CD8-positive, alpha-beta memory T cell (primary cell): ENCODE data around the gene FBXO10. TPM values are rescaled to one million over a fixed set of nuclear protein-coding genes. Genes with fewer than 3 reads are reported as not detected.
A peak's percentile ranks its signal among the peaks of the same experiment; 100 is the strongest.

Source experiments
- CTCF ChIA-PET: fragments of 350-600 bp; sonication (Branson Sonifier 250); formaldehyde crosslinking; loops from one replicate; lab custom pipeline; 2021; ENCODE audit warnings: antibody characterized with exemption; lab: Charles Lee
- POLR2A ChIA-PET: fragments of 350-600 bp; sonication (Branson Sonifier 250); formaldehyde crosslinking; loops from one replicate; lab custom pipeline; 2021; ENCODE audit warnings: antibody characterized with exemption; lab: Charles Lee
- DNase-seq, 5 donors: peaks; one replicate each; pipeline versions ENCODE4 v3.0.0 to v3.0.0-alpha.2; 2020 to 2022; ENCODE audit warnings: mixed read lengths in 1 of 5
- H3K27ac ChIP-seq: one replicate; pipeline ENCODE4 v1.7.0; 2013; ENCODE audit warnings: low read depth, mild to moderate bottlenecking, low read length, moderate library complexity
- H3K27me3 ChIP-seq: 2 replicates; pipeline ENCODE4 v1.7.0; 2013; ENCODE audit warnings: low read length, mild to moderate bottlenecking; ENCODE audit not compliant: insufficient read depth, poor library complexity, severe bottlenecking
- H3K36me3 ChIP-seq: 2 replicates; pipeline ENCODE4 v1.7.0; 2013; ENCODE audit warnings: mild to moderate bottlenecking, low read length, moderate library complexity; ENCODE audit not compliant: insufficient read depth
- H3K4me1 ChIP-seq: 2 replicates; pipeline ENCODE4 v1.7.0; 2013; ENCODE audit warnings: mild to moderate bottlenecking, low read length, moderate library complexity; ENCODE audit not compliant: insufficient read depth
- H3K4me3 ChIP-seq: 2 replicates; pipeline ENCODE4 v1.7.0; 2013; ENCODE audit warnings: mild to moderate bottlenecking, low read length
- H3K9me3 ChIP-seq: 2 replicates; pipeline ENCODE4 v1.7.0; 2013; ENCODE audit warnings: mild to moderate bottlenecking, low read length
- H3K27ac Mint-ChIP-seq, 8 donors: one replicate each; pipeline ENCODE4 v1.8.0; 2020 to 2021; ENCODE audit warnings: mixed read lengths in 8 of 8, mild to moderate bottlenecking in 6 of 8, inconsistent platforms in 3 of 8, moderate library complexity in 3 of 8
- H3K27me3 Mint-ChIP-seq, 2 donors: one replicate each; pipeline ENCODE4 v1.8.0; 2020 to 2021; ENCODE audit warnings: mixed read lengths in 2 of 2, mild to moderate bottlenecking in 1 of 2, moderate library complexity in 1 of 2
- H3K36me3 Mint-ChIP-seq, 3 donors: one replicate each; pipeline ENCODE4 v1.8.0; 2020 to 2021; ENCODE audit warnings: mixed read lengths in 3 of 3, inconsistent platforms in 1 of 3, mild to moderate bottlenecking in 1 of 3
- H3K4me1 Mint-ChIP-seq, 3 donors: one replicate each; pipeline ENCODE4 v1.8.0; 2020 to 2021; ENCODE audit warnings: mixed read lengths in 3 of 3, inconsistent platforms in 1 of 3, mild to moderate bottlenecking in 1 of 3
- H3K4me3 Mint-ChIP-seq, 7 donors: one replicate each; pipeline ENCODE4 v1.8.0; 2020 to 2021; ENCODE audit warnings: mixed read lengths in 7 of 7, mild to moderate bottlenecking in 6 of 7, moderate library complexity in 4 of 7, inconsistent platforms in 2 of 7
- H3K9me3 Mint-ChIP-seq, 5 donors: one replicate each; pipeline ENCODE4 v1.8.0; 2020 to 2022; ENCODE audit warnings: mixed read lengths in 5 of 5, mild to moderate bottlenecking in 3 of 5, moderate library complexity in 2 of 5, inconsistent platforms in 1 of 5
- polyA plus RNA-seq: library from polyadenylated mRNA; unstranded; fragments of 300-500 nt; fragmentation: Illumina TruSeq; gene quantifications from one replicate; pipeline ENCODE4 v1.2.3, GENCODE V29; 2021
- total RNA-seq, 2 experiments: library from RNA; stranded (reverse); gene quantifications; one replicate each; pipeline ENCODE4 v1.2.3, GENCODE V29; 2021

FBXO10 gene
- total and polyA plus RNA-seq, 3 experiments from 2014 or later: 0.82 to 2.8 (median 2.3) TPM

DNA sequence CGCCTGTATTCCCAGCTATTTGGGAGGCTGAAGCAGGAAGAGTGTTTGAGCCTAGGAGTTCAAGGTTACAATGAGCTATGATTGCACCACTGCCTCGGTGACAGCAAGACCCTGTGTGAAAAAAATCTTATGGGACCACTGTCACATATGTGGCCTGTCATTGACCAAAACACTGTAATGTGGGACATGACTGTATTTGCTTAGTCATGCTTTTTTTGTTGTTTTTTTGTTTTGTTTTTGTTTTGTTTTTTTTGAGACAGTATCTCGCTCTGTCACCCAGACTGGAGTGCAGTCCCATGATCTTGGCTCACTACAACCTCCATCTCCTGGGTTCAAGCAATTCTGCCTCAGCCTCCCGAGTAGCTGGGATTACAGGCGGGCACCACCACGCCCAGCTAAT is 76.9 kb downstream of the FBXO10 start:
- H3K9me3 ChIP-seq: no peaks in the 10 kb centered on the region
- Mint-ChIP-seq H3K36me3 (peaks cover 36 to 89% (median 38%) of the 10 kb centered on the region in 3 donors), H3K27me3 (no peaks in the 10 kb centered on the region), H3K9me3 (no peaks in the 10 kb centered on the region), H3K4me3 (peak overlapping the region in 1 of 7 donors; percentile 66), H3K4me1 (peaks cover 15 to 23% (median 15%) of the 10 kb centered on the region in 3 donors), H3K27ac (peak overlapping the region in 4 of 8 donors; percentile 45 to 71 (median 54))
- no peak overlapping the region for H3K4me3 ChIP-seq
- H3K4me1 ChIP-seq: no peaks in the 10 kb centered on the region
- H3K27ac ChIP-seq: no peak overlapping the region
- peaks cover 44% of the 10 kb centered on the region for H3K36me3 ChIP-seq
- ChIA-PET CTCF (no interaction called here), POLR2A (interaction anchor here (0.6 kb wide), 1 partner anchor 84 kb away, joined by 3 read pairs; no protein-coding TSS in a partner anchor)
- DNase-seq: no peak
- H3K27me3 ChIP-seq: no peaks in the 10 kb centered on the region

DNA sequence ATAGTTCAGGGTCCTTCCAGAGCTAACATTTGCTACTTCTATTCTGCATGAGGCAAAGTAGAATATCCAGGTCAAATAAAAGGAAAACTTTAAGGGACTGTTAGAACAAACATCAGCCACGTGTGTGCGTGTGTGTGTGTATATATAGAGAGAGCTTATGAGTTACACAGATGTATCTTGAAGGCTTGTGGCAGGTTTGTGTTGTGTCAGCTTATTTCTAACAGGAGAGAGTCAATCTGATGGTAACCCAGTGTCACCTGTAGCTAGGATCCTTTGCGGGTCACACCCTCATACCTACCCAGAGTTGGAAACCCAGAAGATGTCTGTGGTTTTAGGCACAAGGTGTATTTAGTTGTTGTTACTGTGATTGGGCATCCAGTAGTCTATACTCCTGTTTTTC is 77.7 kb downstream of the FBXO10 start:
- no peak overlapping the region for H3K4me3 ChIP-seq
- no peak for DNase-seq
- H3K4me1 Mint-ChIP-seq: peaks cover 7 to 16% (median 8%) of the 10 kb centered on the region in 3 donors
- POLR2A ChIA-PET: no interaction called here
- H3K9me3 Mint-ChIP-seq: no peaks in the 10 kb centered on the region
- H3K27ac Mint-ChIP-seq: peak overlapping the region in 2 of 8 donors; percentile 11 to 71
- no peaks in the 10 kb centered on the region for H3K27me3 ChIP-seq
- H3K9me3 ChIP-seq: no peaks in the 10 kb centered on the region
- H3K27ac ChIP-seq: no peak overlapping the region
- CTCF ChIA-PET: no interaction called here
- no peak overlapping the region for H3K4me3 Mint-ChIP-seq
- H3K4me1 ChIP-seq: no peaks in the 10 kb centered on the region
- H3K27me3 Mint-ChIP-seq: no peaks in the 10 kb centered on the region
- peaks cover 47% of the 10 kb centered on the region for H3K36me3 ChIP-seq
- peaks cover 32 to 90% (median 33%) of the 10 kb centered on the region in 3 donors for H3K36me3 Mint-ChIP-seq

GRCh38 chr9:37497320-37497719 is 78.9 kb downstream of the FBXO10 start:
- no peak overlapping the region for H3K27ac Mint-ChIP-seq
- peaks cover 47% of the 10 kb centered on the region for H3K36me3 ChIP-seq
- H3K4me1 Mint-ChIP-seq: peaks cover 0 to 6% (median 2%) of the 10 kb centered on the region in 3 donors
- H3K9me3 ChIP-seq: no peaks in the 10 kb centered on the region
- H3K4me3 ChIP-seq: no peak overlapping the region
- no peaks in the 10 kb centered on the region for H3K27me3 ChIP-seq
- POLR2A ChIA-PET: no interaction called here
- no peaks in the 10 kb centered on the region for H3K4me1 ChIP-seq
- no peak overlapping the region for H3K4me3 Mint-ChIP-seq
- CTCF ChIA-PET: interaction anchor here (2.3 kb wide), 1 partner anchor 11 kb away, joined by 5 read pairs; no protein-coding TSS in a partner anchor
- H3K27me3 Mint-ChIP-seq: no peaks in the 10 kb centered on the region
- H3K36me3 Mint-ChIP-seq: peaks cover 22 to 90% (median 32%) of the 10 kb centered on the region in 3 donors
- H3K9me3 Mint-ChIP-seq: no peaks in the 10 kb centered on the region
- no peak overlapping the region for H3K27ac ChIP-seq
- DNase-seq: no peak

GRCh38 chr9:37496020-37496419 is 80.2 kb downstream of the FBXO10 start:
- H3K9me3 Mint-ChIP-seq: no peaks in the 10 kb centered on the region
- no peak overlapping the region for H3K4me3 Mint-ChIP-seq
- H3K4me1 ChIP-seq: no peaks in the 10 kb centered on the region
- peaks cover 13 to 88% (median 26%) of the 10 kb centered on the region in 3 donors for H3K36me3 Mint-ChIP-seq
- peaks cover under 1 to 5% (median 2%) of the 10 kb centered on the region in 3 donors for H3K4me1 Mint-ChIP-seq
- no peaks in the 10 kb centered on the region for H3K27me3 ChIP-seq
- no peaks in the 10 kb centered on the region for H3K27me3 Mint-ChIP-seq
- ChIA-PET POLR2A (no interaction called here), CTCF (interaction anchor here (2.3 kb wide), 1 partner anchor 9 kb away, joined by 5 read pairs; no protein-coding TSS in a partner anchor)
- no peak for DNase-seq
- peak overlapping the region in 3 of 8 donors; percentile 54 to 75 (median 74) for H3K27ac Mint-ChIP-seq
- H3K4me3 ChIP-seq: no peak overlapping the region
- H3K9me3 ChIP-seq: no peaks in the 10 kb centered on the region
- no peak overlapping the region for H3K27ac ChIP-seq
- H3K36me3 ChIP-seq: peaks cover 44% of the 10 kb centered on the region

GRCh38 chr9:37495571-37495970 is 80.6 kb downstream of the FBXO10 start:
- H3K9me3 ChIP-seq: no peaks in the 10 kb centered on the region
- no peaks in the 10 kb centered on the region for H3K4me1 ChIP-seq
- ChIA-PET POLR2A (no interaction called here), CTCF (interaction anchor here (2.3 kb wide), 1 partner anchor 9 kb away, joined by 5 read pairs; no protein-coding TSS in a partner anchor)
- H3K27me3 ChIP-seq: no peaks in the 10 kb centered on the region
- no peak overlapping the region for H3K4me3 Mint-ChIP-seq
- no peak for DNase-seq
- H3K9me3 Mint-ChIP-seq: no peaks in the 10 kb centered on the region
- H3K4me3 ChIP-seq: no peak overlapping the region
- peaks cover 40% of the 10 kb centered on the region for H3K36me3 ChIP-seq
- H3K27ac Mint-ChIP-seq: peak overlapping the region in 5 of 8 donors; percentile 21 to 75 (median 54)
- H3K27me3 Mint-ChIP-seq: no peaks in the 10 kb centered on the region
- H3K27ac ChIP-seq: no peak overlapping the region
- peaks cover 15 to 88% (median 25%) of the 10 kb centered on the region in 3 donors for H3K36me3 Mint-ChIP-seq
- H3K4me1 Mint-ChIP-seq: peaks cover 5 to 9% (median 7%) of the 10 kb centered on the region in 3 donors

DNA sequence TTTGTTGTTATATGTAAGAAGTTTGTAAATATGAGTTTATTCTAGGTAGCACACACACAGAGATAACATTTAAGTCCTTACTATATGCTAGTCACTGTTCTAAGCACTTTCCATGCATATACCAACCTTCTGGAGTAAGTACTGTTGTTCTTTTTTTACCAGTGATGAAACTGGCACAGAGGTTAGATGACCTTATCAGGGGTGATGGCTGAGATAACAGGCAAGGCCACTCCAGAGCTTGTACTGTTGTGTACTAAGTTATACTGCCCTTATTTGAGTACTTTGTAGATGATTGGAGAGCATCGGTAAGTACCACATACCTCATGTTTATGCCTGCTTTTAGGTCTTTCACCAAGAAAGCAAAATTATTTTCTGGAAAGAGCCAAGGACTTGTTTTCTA is 84.2 kb downstream of the FBXO10 start:
- Mint-ChIP-seq H3K36me3 (peaks cover 9 to 86% (median 27%) of the 10 kb centered on the region in 3 donors), H3K4me3 (no peak overlapping the region), H3K27ac (peak overlapping the region in 2 of 8 donors; percentile 17 to 32), H3K4me1 (peaks cover 24 to 34% (median 30%) of the 10 kb centered on the region in 3 donors), H3K9me3 (no peaks in the 10 kb centered on the region), H3K27me3 (no peaks in the 10 kb centered on the region)
- POLR2A ChIA-PET: no interaction called here
- peaks cover 5% of the 10 kb centered on the region for H3K4me1 ChIP-seq
- no peak for DNase-seq
- H3K4me3 ChIP-seq: no peak overlapping the region
- CTCF ChIA-PET: no interaction called here
- H3K27ac ChIP-seq: no peak overlapping the region
- H3K36me3 ChIP-seq: peaks cover 34% of the 10 kb centered on the region
- no peaks in the 10 kb centered on the region for H3K27me3 ChIP-seq
- H3K9me3 ChIP-seq: no peaks in the 10 kb centered on the region

DNA sequence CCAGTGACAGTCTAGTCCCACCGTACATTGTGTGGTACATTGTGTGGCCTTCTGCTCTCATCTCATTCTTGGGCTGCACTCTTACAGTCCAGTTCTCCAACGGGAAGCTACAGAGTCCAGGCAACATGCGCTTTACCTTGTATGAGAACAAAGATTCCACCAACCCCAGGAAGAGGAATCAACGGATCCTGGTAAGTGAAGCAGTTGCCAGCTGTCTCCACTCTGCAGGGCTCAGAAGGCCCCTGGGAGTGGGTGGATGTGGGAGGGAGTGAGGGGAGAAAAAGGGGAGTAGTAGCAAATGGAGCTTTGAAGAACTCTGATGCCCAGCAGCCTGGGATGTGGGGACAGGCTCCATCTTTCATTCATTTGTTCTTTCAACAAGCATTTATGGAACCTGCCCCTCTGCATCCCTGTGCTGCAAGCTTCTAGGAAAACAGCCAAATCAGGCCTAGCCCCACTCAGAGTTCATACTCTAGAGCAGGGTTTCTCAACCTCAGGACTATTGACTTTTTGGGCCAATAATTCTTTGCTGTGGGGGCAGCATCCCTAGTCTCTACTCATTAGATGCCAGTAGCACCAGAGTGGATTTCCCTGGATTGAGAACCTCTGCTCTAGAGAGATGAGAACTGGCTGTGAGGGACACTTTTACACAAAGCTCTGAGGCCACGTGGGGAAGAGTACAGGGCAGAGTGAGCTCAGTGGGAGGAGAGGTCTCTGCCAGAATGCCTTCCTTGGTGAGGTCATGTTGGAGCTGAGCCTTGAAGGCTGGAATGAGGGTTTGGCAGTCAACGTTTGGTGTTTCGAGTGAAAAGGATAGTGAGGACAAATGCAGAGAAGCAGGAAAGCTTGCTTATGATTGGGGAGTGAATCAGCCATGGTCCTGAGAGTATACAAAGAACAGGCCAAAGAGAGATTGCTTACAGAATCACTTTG is 89.3 kb downstream of the FBXO10 start:
- Mint-ChIP-seq H3K27me3 (peaks cover 0 to 1% of the 10 kb centered on the region in 2 donors), H3K9me3 (no peaks in the 10 kb centered on the region), H3K27ac (peak overlapping the region; percentile 81 to 99 (median 95)), H3K4me1 (peaks cover 42 to 53% (median 52%) of the 10 kb centered on the region in 3 donors), H3K4me3 (peak overlapping the region; percentile 91 to 98 (median 95)), H3K36me3 (peaks cover 4 to 50% (median 8%) of the 10 kb centered on the region in 3 donors)
- Histone ChIP-seq H3K9me3 (no peaks in the 10 kb centered on the region), H3K27ac (peak overlapping the region; percentile 84), H3K27me3 (no peaks in the 10 kb centered on the region), H3K36me3 (peaks cover 4% of the 10 kb centered on the region), H3K4me1 (peaks cover 19% of the 10 kb centered on the region), H3K4me3 (peak overlapping the region; percentile 77)
- CTCF ChIA-PET: interaction anchor here (1.2 to 2.1 kb wide), 4 partner anchors 9 to 75 kb away, joined by 3 to 6 read pairs (median 4); no protein-coding TSS in a partner anchor
- no peak for DNase-seq
- POLR2A ChIA-PET: interaction anchor here (1.8 to 2.0 kb wide), 2 partner anchors 21 to 105 kb away, joined by 9 to 23 read pairs; partner anchors contain the start of genes TOMM5 and ZBTB5
